GM12878 (cell line): ENCODE data around the gene SEMA3C. TPM values are rescaled to one million over a fixed set of nuclear protein-coding genes. Genes with fewer than 3 reads are reported as not detected.

Source experiments
- ATAC-seq: fragments of 200-7000 bp; cut with Tn5 transposase; 3 replicates; pipeline ENCODE4 v1.9.1; 2020; ENCODE audit warnings: mild to moderate bottlenecking, moderate library complexity
- BruUV-seq: library from RNA; stranded (reverse); fragments of 400-500 nt; replicated peaks from 2 replicates; lab custom pipeline; 2021; lab: Mats Ljungman, UMichigan
- CTCF ChIA-PET: fragments of 300-600 bp; sonication (Branson Sonifier 250); formaldehyde crosslinking; extraction: SDS; loops from one replicate; lab custom pipeline; 2021; ENCODE audit warnings: inconsistent platforms; lab: Yijun Ruan, JAX
- POLR2A ChIA-PET: fragments of 350-600 bp; formaldehyde crosslinking; extraction: SDS; loops from one replicate; lab custom pipeline; 2021; ENCODE audit warnings: inconsistent platforms; lab: Charles Lee
- RAD21 ChIA-PET: fragments of 300-600 bp; sonication (Branson Sonifier 250); formaldehyde crosslinking; loops from one replicate; lab custom pipeline; 2023; ENCODE audit warnings: antibody characterized with exemption; ENCODE audit not compliant: unreplicated experiment; lab: Charles Lee
- SMC1A ChIA-PET: fragments of 300-600 bp; sonication (Branson Sonifier 250); formaldehyde crosslinking; loops from one replicate; lab custom pipeline; 2023; ENCODE audit not compliant: unreplicated experiment, uncharacterized antibody; lab: Charles Lee
- DNase-seq: peaks from one replicate; pipeline ENCODE4 v3.0.0-alpha.2; 2011; ENCODE audit warnings: low read depth, low spot score
- FAIRE-seq: peaks from 3 replicates; lab custom pipeline; 2011; peaks lifted over from hg19 to GRCh38; lab: Jason Lieb, UNC
- H2AFZ ChIP-seq: 2 replicates; pipeline ENCODE4 v1.6.0; 2011; ENCODE audit warnings: low read depth, low read length, control low read depth; ENCODE audit not compliant: control insufficient read depth
- H3K27ac ChIP-seq: 2 replicates; pipeline ENCODE4 v1.5.1; 2011; ENCODE audit warnings: control low read depth; ENCODE audit not compliant: control insufficient read depth, insufficient read depth
- H3K27me3 ChIP-seq, 2 experiments: replicated peaks in 1 of 2; 2 replicates each; pipeline versions ENCODE4 v1.6.0 to v1.6.1; 2011; ENCODE audit warnings: low read length in 1 of 2; ENCODE audit not compliant: control insufficient read depth in 2 of 2, insufficient read depth in 2 of 2
- H3K36me3 ChIP-seq, 2 experiments: 2 replicates each; pipeline ENCODE4 v1.5.1; 2011; ENCODE audit warnings: low read length in 1 of 2; ENCODE audit not compliant: control insufficient read depth in 2 of 2, insufficient read depth in 2 of 2
- H3K4me1 ChIP-seq: 2 replicates; pipeline ENCODE4 v1.6.1; 2011; ENCODE audit warnings: mild to moderate bottlenecking, low read length, moderate library complexity, mixed read lengths; ENCODE audit not compliant: control insufficient read depth, insufficient read depth
- H3K4me2 ChIP-seq: 2 replicates; pipeline ENCODE4 v1.6.0; 2011; ENCODE audit warnings: control low read depth; ENCODE audit not compliant: control insufficient read depth, insufficient read depth
- H3K4me3 ChIP-seq: fragments of 200-600 bp; sonication (generic); 2 replicates; pipeline ENCODE4 v1.5.1; 2016
- H3K79me2 ChIP-seq: 2 replicates; pipeline ENCODE4 v1.6.0; 2011; ENCODE audit warnings: low read length; ENCODE audit not compliant: control insufficient read depth, insufficient read depth
- H3K9ac ChIP-seq: 2 replicates; pipeline ENCODE4 v1.8.0; 2011; ENCODE audit warnings: low read length, control low read depth, mixed read lengths; ENCODE audit not compliant: control insufficient read depth, insufficient read depth
- H3K9me3 ChIP-seq: replicated peaks from 3 replicates; pipeline ENCODE4 v1.5.1; 2011; ENCODE audit warnings: mild to moderate bottlenecking, low read length; ENCODE audit not compliant: control insufficient read depth, insufficient read depth
- H4K20me1 ChIP-seq: 2 replicates; pipeline ENCODE4 v1.6.0; 2011; ENCODE audit not compliant: control insufficient read depth, insufficient read depth
- CEBPB ChIP-seq, 2 experiments: fragments of 150-350 bp in 1 of 2; IDR thresholded peaks; 2 replicates each; pipeline ENCODE4 v1.6.1; 2012 to 2014; ENCODE audit warnings: low read depth in 2 of 2, low read length in 2 of 2, borderline replicate concordance in 1 of 2, inconsistent platforms in 1 of 2
- DPF2 ChIP-seq: fragments of 450-650 bp; IDR thresholded peaks from 2 replicates; pipeline ENCODE4 v1.6.1; 2017; ENCODE audit warnings: mild to moderate bottlenecking
- ETV6 ChIP-seq, 2 experiments: fragments of 450-650 bp in 1 of 2; IDR thresholded peaks in 1 of 2; conservative IDR thresholded peaks in 1 of 2; 2 replicates each; pipeline ENCODE4 v1.6.1; 2014; ENCODE audit warnings: antibody characterized with exemption in 1 of 2, borderline replicate concordance in 1 of 2, low read depth in 1 of 2, mild to moderate bottlenecking in 1 of 2, moderate library complexity in 1 of 2
- GATAD2B ChIP-seq: fragments of 450-650 bp; conservative IDR thresholded peaks from 2 replicates; pipeline ENCODE4 v1.6.1; 2017; ENCODE audit warnings: low read depth, mild to moderate bottlenecking, moderate library complexity
- MTA3 ChIP-seq: IDR thresholded peaks from 2 replicates; pipeline ENCODE4 v1.6.1; 2012; ENCODE audit warnings: low read length, inconsistent platforms, borderline replicate concordance
- POLR2AphosphoS5 ChIP-seq: IDR thresholded peaks from 2 replicates; pipeline ENCODE4 v1.6.1; 2011; ENCODE audit warnings: mild to moderate bottlenecking, low read length, inconsistent platforms
- RAD21 ChIP-seq: IDR thresholded peaks from 2 replicates; pipeline ENCODE4 v1.6.1; 2011; ENCODE audit warnings: mild to moderate bottlenecking, low read depth, low read length, moderate library complexity; ENCODE audit not compliant: insufficient read depth
- SPI1 ChIP-seq: IDR thresholded peaks from 2 replicates; pipeline ENCODE4 v1.6.1; 2011; ENCODE audit warnings: low read depth, mild to moderate bottlenecking, low read length, moderate library complexity, borderline replicate concordance; ENCODE audit not compliant: insufficient read depth
- TCF12 ChIP-seq: IDR thresholded peaks from 2 replicates; pipeline ENCODE4 v1.6.1; 2011; ENCODE audit warnings: low read depth, mild to moderate bottlenecking, low read length
- WGBS: methylation state at CpG from one replicate; pipeline ENCODE4 v1.1.6; 2016; ENCODE audit warnings: low lambda C conversion rate; ENCODE audit not compliant: insufficient replicate concordance, insufficient coverage; ENCODE audit errors: missing lambda C conversion rate; 5-methylcytosine and 5-hydroxymethylcytosine counted together
- in situ Hi-C: fragments of 300-500 bp; cut with MboI; formaldehyde crosslinking; loops from 9 replicates; pipeline ENCODE4 v1.14.3; 2018; ENCODE audit warnings: mixed read lengths
- intact Hi-C: fragments of 100-400 bp; cut with micrococcal nuclease; formaldehyde crosslinking; loops from one replicate; pipeline ENCODE4 v1.14.2; 2022; ENCODE audit not compliant: unreplicated experiment
- polyA plus RNA-seq, 11 experiments: library from polyadenylated mRNA; depleted of rRNA in 4 of 11; unstranded in 6 of 11; stranded (reverse) in 5 of 11; fragments of >200 nt; fragmentation: Nextera tagmentation in 4 of 11; fragmentation: Illumina TruSeq in 1 of 11; extraction: Ambion mirVana in 4 of 11; extraction: Trizol in 1 of 11; gene quantifications; 1 replicate in 1 of 11; 2 replicates in 10 of 11; pipeline versions ENCODE4 v1.2.1 to v1.2.3, GENCODE V29; 2011 to 2016; ENCODE audit warnings: inconsistent platforms in 2 of 11, missing spikeins in 2 of 11, low read depth in 1 of 11
- total RNA-seq, 4 experiments: library from RNA; depleted of rRNA in 3 of 4; stranded (reverse); fragments of >200 nt in 3 of 4; fragmentation: Illumina TruSeq in 1 of 4; extraction: Trizol in 1 of 4; gene quantifications; 2 replicates each; pipeline versions ENCODE4 v1.2.1 to v1.2.3, GENCODE V29; 2013 to 2021
- TF ChIP-seq, protein P1 (sequence below): IDR thresholded peaks from 2 replicates; pipeline ENCODE4 v1.6.1; 2012; ENCODE audit warnings: low read length, inconsistent platforms
- TF ChIP-seq, protein P2 (sequence below): fragments of 450-650 bp; IDR thresholded peaks from 2 replicates; pipeline ENCODE4 v1.6.1; 2018; ENCODE audit warnings: borderline replicate concordance, mild to moderate bottlenecking; ENCODE audit not compliant: partially characterized antibody
- TF ChIP-seq, protein P3 (sequence below): IDR thresholded peaks from 2 replicates; pipeline ENCODE4 v1.6.1; 2012; ENCODE audit warnings: low read depth, low read length, improper control_type of control experiment

Gene SEMA3C
- total and polyA plus RNA-seq, 10 of the 15 experiments (the other 5 are each of a cell fraction or from before 2014, with no cell fraction given) = 0.01 to 0.41 (median 0.11) TPM; not detected in 6

DNA sequence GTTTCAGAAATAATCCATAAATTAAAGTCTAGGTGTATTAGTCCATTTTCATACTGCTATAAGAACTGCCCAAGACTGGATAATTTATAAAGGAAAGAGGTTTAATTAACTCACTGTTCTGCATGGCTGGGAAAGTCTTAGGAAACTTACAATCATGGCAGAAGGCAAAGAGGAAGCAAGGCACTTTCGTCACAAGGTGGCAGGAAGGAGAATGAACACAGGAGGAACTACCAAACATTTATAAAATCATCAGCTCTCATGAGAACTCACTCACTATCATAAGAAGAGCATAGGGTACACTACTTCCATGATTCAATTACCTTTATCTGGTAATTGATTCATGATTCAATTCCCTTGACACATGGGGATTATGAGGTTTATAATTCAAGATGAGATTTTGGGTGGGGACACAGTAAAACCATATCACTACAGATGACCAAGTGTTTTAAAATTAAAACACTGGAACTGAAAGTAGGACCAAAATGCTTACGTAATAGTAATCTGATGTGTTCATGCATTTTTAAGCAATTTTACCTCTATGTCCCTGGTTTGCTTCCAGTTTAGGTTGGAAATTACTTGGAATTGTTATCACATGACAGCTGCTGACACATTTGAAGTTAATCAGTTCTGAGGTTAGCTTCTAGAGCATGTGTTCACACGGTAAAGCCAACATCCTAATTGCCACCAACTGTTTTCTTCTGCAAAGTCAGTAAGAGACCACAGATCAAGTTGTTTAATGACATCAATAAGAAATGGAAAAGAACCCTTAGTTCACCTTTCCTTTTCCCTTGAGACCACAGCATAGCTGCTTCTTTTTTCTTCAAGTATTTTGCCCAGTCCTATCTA, 48.4 kb upstream of the SEMA3C start (continued):
- TF ChIP-seq, protein P1, sequence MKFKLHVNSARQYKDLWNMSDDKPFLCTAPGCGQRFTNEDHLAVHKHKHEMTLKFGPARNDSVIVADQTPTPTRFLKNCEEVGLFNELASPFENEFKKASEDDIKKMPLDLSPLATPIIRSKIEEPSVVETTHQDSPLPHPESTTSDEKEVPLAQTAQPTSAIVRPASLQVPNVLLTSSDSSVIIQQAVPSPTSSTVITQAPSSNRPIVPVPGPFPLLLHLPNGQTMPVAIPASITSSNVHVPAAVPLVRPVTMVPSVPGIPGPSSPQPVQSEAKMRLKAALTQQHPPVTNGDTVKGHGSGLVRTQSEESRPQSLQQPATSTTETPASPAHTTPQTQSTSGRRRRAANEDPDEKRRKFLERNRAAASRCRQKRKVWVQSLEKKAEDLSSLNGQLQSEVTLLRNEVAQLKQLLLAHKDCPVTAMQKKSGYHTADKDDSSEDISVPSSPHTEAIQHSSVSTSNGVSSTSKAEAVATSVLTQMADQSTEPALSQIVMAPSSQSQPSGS = no peak
- no peak for TF ChIP-seq TCF12
- TF ChIP-seq CEBPB (IDR thresholded peaks at IDR 0.05; ENCODE audit: borderline replicate concordance in 1 of 2, low read depth in 2 of 2, low read length in 2 of 2) = no peak

DNA sequence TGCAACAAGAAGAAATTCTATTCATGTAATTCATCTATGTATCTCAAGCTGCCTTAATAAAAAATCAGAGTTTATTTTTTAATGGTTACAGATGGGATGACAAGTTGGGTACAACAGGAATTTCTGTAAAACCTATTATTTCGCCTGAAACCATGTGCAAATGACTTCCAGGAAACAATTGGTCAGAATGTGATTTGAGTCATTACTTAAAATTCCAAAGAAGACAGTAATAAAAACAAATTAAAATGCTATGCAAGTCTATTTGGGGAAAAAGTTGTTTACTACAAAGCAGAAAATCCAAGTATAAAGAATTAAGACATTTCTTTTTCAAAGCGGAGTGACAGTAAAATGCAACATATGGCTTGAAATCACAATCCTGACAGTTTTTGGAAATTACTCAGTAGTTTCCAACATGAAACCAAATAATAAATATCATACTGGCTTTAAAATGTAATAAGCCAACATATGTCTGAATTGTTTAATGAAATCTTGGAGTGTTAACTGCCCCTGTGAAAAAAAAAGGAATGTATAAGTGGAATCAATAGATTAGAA, 41.5 kb upstream of the SEMA3C start:
- no peak overlapping the region for H3K27ac ChIP-seq
- SMC1A ChIA-PET = no interaction called here
- no peak overlapping the region for H3K9ac ChIP-seq
- no peaks in the 10 kb centered on the region for H3K79me2 ChIP-seq
- H3K9me3 ChIP-seq = no peaks in the 10 kb centered on the region
- intact Hi-C loops = loop anchor here (10.0 kb wide), 1 partner anchor 56 kb away; no protein-coding TSS in a partner anchor
- no peaks in the 10 kb centered on the region for H3K36me3 ChIP-seq
- no peaks in the 10 kb centered on the region for H4K20me1 ChIP-seq
- no peak overlapping the region for H3K4me2 ChIP-seq
- no peaks in the 10 kb centered on the region for H3K27me3 ChIP-seq
- no peak overlapping the region for H2AFZ ChIP-seq
- CTCF ChIA-PET = no interaction called here
- DNase-seq (no peak), FAIRE-seq (no peak), ATAC-seq (no peak)
- H3K4me3 ChIP-seq = no peak overlapping the region
- RAD21 ChIA-PET = no interaction called here
- no TSS peak for BruUV-seq
- H3K4me1 ChIP-seq = no peaks in the 10 kb centered on the region
- in situ Hi-C loops = no loop called here
- WGBS = 33% methylated on average over 2 of the region's 2 CpGs
- POLR2A ChIA-PET = no interaction called here
- TF ChIP-seq, protein P2, sequence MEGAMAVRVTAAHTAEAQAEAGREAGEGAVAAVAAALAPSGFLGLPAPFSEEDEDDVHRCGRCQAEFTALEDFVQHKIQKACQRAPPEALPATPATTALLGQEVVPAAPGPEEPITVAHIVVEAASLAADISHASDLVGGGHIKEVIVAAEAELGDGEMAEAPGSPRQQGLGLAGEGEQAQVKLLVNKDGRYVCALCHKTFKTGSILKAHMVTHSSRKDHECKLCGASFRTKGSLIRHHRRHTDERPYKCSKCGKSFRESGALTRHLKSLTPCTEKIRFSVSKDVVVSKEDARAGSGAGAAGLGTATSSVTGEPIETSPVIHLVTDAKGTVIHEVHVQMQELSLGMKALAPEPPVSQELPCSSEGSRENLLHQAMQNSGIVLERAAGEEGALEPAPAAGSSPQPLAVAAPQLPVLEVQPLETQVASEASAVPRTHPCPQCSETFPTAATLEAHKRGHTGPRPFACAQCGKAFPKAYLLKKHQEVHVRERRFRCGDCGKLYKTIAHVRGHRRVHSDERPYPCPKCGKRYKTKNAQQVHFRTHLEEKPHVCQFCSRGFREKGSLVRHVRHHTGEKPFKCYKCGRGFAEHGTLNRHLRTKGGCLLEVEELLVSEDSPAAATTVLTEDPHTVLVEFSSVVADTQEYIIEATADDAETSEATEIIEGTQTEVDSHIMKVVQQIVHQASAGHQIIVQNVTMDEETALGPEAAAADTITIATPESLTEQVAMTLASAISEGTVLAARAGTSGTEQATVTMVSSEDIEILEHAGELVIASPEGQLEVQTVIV = no peak
- TF ChIP-seq SPI1 (no peak), GATAD2B (no peak), TCF12 (no peak), POLR2AphosphoS5 (no peak), DPF2 (no peak), MTA3 (no peak), RAD21 (no peak), ETV6 (conservative IDR thresholded peaks at IDR 0.05 in 1 of 2, IDR thresholded peaks at IDR 0.05 in 1 of 2; ENCODE audit: borderline replicate concordance in 1 of 2, low read depth in 1 of 2) (no peak)
- TF ChIP-seq, protein P3, sequence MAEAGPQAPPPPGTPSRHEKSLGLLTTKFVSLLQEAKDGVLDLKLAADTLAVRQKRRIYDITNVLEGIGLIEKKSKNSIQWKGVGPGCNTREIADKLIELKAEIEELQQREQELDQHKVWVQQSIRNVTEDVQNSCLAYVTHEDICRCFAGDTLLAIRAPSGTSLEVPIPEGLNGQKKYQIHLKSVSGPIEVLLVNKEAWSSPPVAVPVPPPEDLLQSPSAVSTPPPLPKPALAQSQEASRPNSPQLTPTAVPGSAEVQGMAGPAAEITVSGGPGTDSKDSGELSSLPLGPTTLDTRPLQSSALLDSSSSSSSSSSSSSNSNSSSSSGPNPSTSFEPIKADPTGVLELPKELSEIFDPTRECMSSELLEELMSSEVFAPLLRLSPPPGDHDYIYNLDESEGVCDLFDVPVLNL = no peak
